ENCODE results near the gene PTPRM. TPM values are rescaled to one million over a fixed set of nuclear protein-coding genes. Genes with fewer than 3 reads are reported as not detected.

The PTPRM gene
- total RNA-seq, 2 donors from 2014 or later, result 53.4 to 64.7 TPM

DNA sequence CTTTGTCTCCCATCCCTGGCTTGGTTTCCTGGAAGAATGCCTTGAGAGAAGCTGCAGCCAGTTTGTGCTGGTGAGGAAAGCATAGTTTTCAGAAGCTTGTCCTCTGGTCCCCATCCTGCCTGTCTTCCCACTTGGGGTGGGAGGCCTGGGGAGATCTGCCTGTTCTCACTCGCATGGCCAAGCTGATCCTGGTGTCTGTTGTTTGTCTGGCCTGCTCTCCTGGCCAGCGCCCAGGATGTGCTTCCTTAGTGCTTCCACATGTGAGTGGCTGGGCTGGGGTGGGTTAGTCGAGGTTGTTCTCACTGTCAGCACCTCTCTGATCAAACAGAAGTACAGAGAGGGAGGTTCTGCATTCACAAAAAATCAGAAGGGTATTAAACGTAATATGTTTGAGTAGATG is 49.5 kb downstream of the PTPRM start:
- DNase-seq (ENCODE audit: low spot score), result no peak
- intact Hi-C loops (cut with DNase I), result loop anchor here in 1 of 2 donors (10.0 kb wide), 1 partner anchor 128 kb away; no protein-coding TSS in a partner anchor

DNA sequence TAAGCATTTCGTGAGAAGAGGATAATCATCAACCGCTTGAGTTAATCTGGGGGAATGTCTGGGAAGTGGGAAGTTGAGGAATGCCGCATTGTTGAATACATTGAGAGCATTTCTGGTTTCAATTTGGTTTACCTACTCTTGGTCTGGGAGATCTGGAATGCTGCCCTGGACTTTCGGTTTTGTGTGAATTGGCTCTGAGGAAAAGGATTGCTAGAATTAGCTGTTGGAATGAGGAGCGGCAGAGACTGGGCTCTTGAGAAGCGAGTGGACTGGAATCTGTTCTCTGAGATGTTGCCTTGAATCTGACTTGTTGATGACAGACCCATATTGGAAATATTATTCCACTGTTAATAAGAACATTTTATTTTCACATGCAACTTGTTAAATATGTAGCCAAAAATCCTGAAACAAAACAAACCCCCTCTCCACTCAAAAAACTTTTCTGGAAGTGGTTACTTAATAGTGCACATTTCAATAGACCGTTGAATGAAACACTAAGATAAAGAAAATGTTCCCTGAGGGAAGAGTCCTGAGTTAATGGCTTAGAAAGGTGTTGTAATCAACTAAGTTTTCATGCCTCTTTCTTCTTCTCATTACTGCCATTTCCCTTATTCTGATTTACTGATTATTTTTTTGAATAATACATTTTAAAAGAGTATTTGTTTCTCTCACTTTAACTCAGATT is 50.8 kb downstream of the PTPRM start:
- no peak for DNase-seq (ENCODE audit: low spot score)
- intact Hi-C loops (cut with DNase I), result loop anchor here in 1 of 2 donors (10.0 kb wide), 1 partner anchor 127 kb away; no protein-coding TSS in a partner anchor

- DNase-seq (ENCODE audit: low spot score), result no peak
- intact Hi-C loops (cut with DNase I), result loop anchor here in 1 of 2 donors (10.0 kb wide), 1 partner anchor 126 kb away; no protein-coding TSS in a partner anchor
Measured at GRCh38 chr18:7618891-7619442, 51.9 kb downstream of the PTPRM start.

DNA sequence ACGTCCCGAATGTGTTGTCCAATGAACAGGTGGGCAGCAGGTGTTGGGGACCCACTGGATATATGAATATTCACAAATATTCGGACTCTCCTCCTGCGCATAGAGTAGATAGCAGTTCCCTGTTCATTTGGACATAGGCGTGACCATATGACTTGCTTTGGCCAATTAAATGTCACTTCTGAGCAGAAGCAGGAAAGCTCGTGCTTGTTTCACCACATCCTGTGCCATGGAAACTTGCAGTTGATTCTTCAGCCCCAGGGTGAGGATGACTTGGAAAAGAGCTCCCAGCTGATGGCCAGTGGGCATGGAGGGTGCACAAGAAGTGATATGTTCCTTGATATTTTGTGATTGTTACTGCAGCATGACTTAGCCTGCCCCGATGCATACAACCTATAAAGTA is 52.6 kb downstream of the PTPRM start:
- intact Hi-C loops (cut with DNase I), result loop anchor here in 1 of 2 donors (10.0 kb wide), 1 partner anchor 125 kb away; no protein-coding TSS in a partner anchor
- DNase-seq (ENCODE audit: low spot score), result no peak

GRCh38 chr18:7622721-7623120 is 55.6 kb downstream of the PTPRM start:
- intact Hi-C loops (cut with DNase I), result no loop called here
- DNase-seq (ENCODE audit: low spot score), result no peak

DNA sequence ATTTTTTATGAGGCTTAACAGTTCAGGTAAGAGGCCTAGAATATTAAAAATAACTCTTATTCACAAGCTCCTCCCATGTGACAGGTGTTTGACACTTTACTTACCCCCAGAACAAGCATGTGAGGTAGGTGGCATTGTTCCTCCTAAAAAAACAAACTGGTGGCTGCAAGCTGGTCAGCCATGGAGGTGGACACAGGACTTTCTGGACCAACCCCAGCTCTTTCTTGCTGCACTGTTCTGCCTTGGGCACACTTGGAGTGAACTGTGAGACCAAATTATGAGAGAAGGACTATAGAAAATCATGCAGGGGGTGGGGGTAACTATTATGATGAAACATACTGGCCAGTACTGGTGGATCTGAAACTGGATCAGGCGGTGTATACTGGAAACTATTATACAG is 56.6 kb downstream of the PTPRM start:
- intact Hi-C loops (cut with DNase I), result no loop called here
- DNase-seq (ENCODE audit: low spot score), result no peak

DNA sequence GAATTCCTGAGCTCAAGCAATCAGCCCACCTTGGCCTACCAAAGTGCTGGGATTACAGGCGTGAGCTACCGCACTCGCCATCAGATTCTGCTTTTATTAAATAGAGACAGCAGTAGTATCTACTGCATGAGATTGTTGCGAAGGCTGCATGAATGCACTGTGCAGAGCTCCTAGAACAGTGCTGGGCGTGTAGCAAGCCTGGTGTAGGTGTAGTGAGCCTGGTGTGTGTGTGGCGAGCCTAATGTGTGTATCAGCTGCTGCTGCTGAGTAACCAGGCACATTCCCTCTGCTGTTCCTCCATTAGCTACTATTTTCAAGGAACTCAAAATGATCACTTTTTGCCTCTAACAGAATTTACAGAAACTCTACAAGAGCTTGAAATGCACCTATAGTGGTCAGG is 57.6 kb downstream of the PTPRM start:
- no peak for DNase-seq (ENCODE audit: low spot score)
- intact Hi-C loops (cut with DNase I), result no loop called here

- no peak for DNase-seq (ENCODE audit: low spot score)
Measured at GRCh38 chr18:7626175-7626921, 59.2 kb downstream of the PTPRM start.

GRCh38 chr18:7626922-7627440 is 59.9 kb downstream of the PTPRM start:
- no peak for DNase-seq (ENCODE audit: low spot score)

More at GRCh38 chr18:7626175-7626921, 59.2 kb downstream of the PTPRM start:
- intact Hi-C loops (cut with DNase I), result no loop called here

GRCh38 chr18:7629416-7629815 is 62.3 kb downstream of the PTPRM start:
- intact Hi-C loops (cut with DNase I), result no loop called here
- DNase-seq (ENCODE audit: low spot score), result no peak

More at GRCh38 chr18:7626922-7627440, 59.9 kb downstream of the PTPRM start:
- intact Hi-C loops (cut with DNase I), result no loop called here

GRCh38 chr18:7630731-7631442 is 63.8 kb downstream of the PTPRM start:
- intact Hi-C loops (cut with DNase I), result no loop called here
- no peak for DNase-seq (ENCODE audit: low spot score)

- no peak for DNase-seq (ENCODE audit: low spot score)
- intact Hi-C loops (cut with DNase I), result no loop called here
Measured at GRCh38 chr18:7632152-7633098, 65.3 kb downstream of the PTPRM start.

DNA sequence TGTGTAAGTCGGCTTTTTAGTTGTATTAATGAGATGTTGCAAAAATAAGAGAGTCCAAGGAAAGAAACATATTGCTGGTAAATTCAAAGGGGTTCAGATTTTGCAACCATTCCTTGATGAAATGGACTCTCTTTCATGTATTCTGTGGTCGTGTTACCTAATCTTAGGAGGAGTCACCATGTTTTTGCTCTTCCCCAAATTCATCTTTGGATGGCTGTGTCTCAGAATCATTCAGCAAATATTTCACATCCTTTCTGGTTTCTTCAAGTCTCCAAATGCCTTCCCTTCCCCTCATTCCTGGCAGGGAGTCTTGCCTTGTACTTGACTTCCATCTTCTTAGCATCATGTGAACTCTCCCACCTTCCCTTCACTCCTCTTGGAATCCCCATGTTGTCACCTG is 66.1 kb downstream of the PTPRM start:
- intact Hi-C loops (cut with DNase I), result no loop called here
- no peak for DNase-seq (ENCODE audit: low spot score)

GRCh38 chr18:7635948-7636347 is 68.8 kb downstream of the PTPRM start:
- intact Hi-C loops (cut with DNase I), result no loop called here
- DNase-seq (ENCODE audit: low spot score), result no peak

DNA sequence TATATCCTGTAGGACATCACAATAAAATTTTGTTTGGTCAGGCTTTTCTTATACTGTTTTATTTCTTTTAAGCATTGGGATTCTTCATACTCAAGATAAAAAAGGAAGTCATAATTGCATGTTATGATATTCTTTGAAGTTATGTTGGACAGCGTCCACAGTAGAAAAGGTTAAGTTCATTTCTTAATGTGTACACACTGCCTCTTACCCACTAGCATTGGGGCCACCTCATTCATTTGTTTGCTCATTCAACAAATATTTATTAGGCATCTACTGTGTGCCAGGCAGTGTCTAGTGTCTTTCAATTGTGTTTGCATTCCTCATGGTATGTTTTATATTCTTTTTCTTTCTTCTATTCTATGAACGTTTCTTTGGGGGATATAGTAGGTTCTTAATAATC is 70.2 kb downstream of the PTPRM start:
- intact Hi-C loops (cut with DNase I), result no loop called here

DNA sequence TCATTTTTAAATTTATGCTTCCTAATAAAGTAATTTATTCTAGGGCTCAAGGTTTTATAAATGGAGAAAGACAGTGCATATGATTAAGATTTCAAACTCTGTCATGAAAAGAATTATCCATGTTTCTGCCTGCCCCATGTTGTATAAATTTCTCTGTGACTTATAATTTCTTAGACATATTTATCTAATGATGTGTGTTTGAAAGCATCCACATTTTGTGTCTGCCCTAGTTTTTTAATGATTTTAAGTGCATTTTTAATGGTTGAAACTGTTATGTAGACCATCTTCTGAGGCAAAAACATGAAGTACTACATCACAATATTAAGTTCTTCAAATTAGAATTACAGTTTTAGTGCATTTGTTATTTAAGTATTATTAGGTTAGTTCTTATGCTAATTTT is 71.2 kb downstream of the PTPRM start:
- no peak for DNase-seq (ENCODE audit: low spot score)
- intact Hi-C loops (cut with DNase I), result no loop called here

More for the DNA sequence above, 70.2 kb downstream of the PTPRM start:
- DNase-seq (ENCODE audit: low spot score), result no peak

GRCh38 chr18:7641813-7642212 is 74.7 kb downstream of the PTPRM start:
- intact Hi-C loops (cut with DNase I), result no loop called here
- no peak for DNase-seq (ENCODE audit: low spot score)

DNA sequence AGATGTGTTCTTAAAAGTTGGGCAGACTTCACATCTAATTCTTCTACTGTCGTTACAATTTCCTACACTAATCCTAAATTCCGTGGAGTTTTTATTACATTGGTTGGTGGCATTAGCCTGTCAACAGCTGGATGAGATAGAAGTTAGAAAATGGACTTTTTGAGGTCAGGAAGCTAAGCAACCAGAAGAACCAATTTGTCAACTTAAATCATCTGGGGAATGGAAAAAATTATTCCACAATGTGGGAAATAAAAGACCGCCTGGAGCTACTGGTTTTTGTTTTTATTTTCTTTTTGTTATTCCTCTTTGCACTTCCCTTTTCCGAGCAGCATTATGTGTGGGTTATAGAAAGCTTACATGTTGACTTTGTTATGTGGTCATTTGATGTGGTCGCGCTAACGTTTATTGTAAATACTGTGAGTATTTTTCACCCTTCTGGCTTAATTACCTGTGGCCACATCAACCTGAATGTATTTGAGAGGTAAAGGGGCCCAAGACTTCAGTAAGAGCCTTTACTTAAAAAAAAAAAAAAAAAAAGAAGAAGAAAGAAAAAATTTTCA is 75.3 kb downstream of the PTPRM start:
- DNase-seq (ENCODE audit: low spot score), result no peak

More for the DNA sequence above, 75.3 kb downstream of the PTPRM start:
- intact Hi-C loops (cut with DNase I), result no loop called here
